Suprapubic skin (tissue), 4 donors: ENCODE results near the gene LY6G6F. TPM values are rescaled to one million over a fixed set of nuclear protein-coding genes. Genes with fewer than 3 reads are reported as not detected.

ENCODE experiments used
- DNase-seq, 2 donors: peaks; one replicate each; pipeline ENCODE4 v3.0.0-alpha.2; 2019; ENCODE audit warnings: low spot score in 2 of 2
- H3K27ac ChIP-seq: fragments of 200-600 bp; sonication (generic); one replicate; pipeline ENCODE4 v1.5.1; 2019
- H3K27me3 ChIP-seq: fragments of 200-600 bp; sonication (generic); one replicate; pipeline ENCODE4 v1.5.1; 2019
- H3K36me3 ChIP-seq: fragments of 200-600 bp; sonication (generic); one replicate; pipeline ENCODE4 v1.5.1; 2019
- H3K4me1 ChIP-seq: fragments of 200-600 bp; sonication (generic); one replicate; pipeline ENCODE4 v1.5.1; 2019
- H3K4me3 ChIP-seq: fragments of 200-600 bp; sonication (generic); one replicate; pipeline ENCODE4 v1.5.1; 2019; ENCODE audit warnings: mild to moderate bottlenecking
- H3K9me3 ChIP-seq: fragments of 200-600 bp; sonication (generic); one replicate; pipeline ENCODE4 v1.5.1; 2019
- EP300 ChIP-seq: sonication (generic); formaldehyde crosslinking; IDR thresholded peaks from one replicate; pipeline ENCODE4 v1.6.1; 2017; ENCODE audit warnings: antibody characterized with exemption
- POLR2A ChIP-seq, 2 donors: fragments of 450-650 bp; IDR thresholded peaks; one replicate each; pipeline ENCODE4 v1.6.1; 2017; ENCODE audit warnings: antibody characterized with exemption in 2 of 2, mild to moderate bottlenecking in 2 of 2, moderate library complexity in 2 of 2
- POLR2AphosphoS5 ChIP-seq, 3 donors: sonication (generic); formaldehyde crosslinking; IDR thresholded peaks; one replicate each; pipeline ENCODE4 v1.6.1; 2017; ENCODE audit warnings: antibody characterized with exemption in 3 of 3
- WGBS: methylation state at CpG from one replicate; pipeline ENCODE4 v1.1.5; 2018; 5-methylcytosine and 5-hydroxymethylcytosine counted together
- total RNA-seq, 4 donors: library from RNA; depleted of rRNA; stranded (reverse); fragments of >200 nt; gene quantifications; one replicate each; pipeline ENCODE4 v1.1.0, GENCODE V29; 2016
- TF ChIP-seq, protein P1 (sequence below), 2 donors: fragments of 200-600 bp in 1 of 2; fragments of 450-650 bp in 1 of 2; sonication (generic) in 1 of 2; IDR thresholded peaks; one replicate each; pipeline ENCODE4 v1.5.1; 2016 to 2019; ENCODE audit warnings: antibody characterized with exemption in 2 of 2, mild to moderate bottlenecking in 1 of 2, moderate library complexity in 1 of 2

LY6G6F gene
- total RNA-seq, 4 donors from 2014 or later: not detected

- Histone ChIP-seq H3K36me3 (peaks cover 40% of the 10 kb centered on the region), H3K4me1 (peaks cover 78% of the 10 kb centered on the region), H3K4me3 (peak overlapping the region; percentile 75), H3K27ac (peak overlapping the region; percentile 89), H3K27me3 (no peaks in the 10 kb centered on the region), H3K9me3 (no peaks in the 10 kb centered on the region)
- TF ChIP-seq, protein P1, sequence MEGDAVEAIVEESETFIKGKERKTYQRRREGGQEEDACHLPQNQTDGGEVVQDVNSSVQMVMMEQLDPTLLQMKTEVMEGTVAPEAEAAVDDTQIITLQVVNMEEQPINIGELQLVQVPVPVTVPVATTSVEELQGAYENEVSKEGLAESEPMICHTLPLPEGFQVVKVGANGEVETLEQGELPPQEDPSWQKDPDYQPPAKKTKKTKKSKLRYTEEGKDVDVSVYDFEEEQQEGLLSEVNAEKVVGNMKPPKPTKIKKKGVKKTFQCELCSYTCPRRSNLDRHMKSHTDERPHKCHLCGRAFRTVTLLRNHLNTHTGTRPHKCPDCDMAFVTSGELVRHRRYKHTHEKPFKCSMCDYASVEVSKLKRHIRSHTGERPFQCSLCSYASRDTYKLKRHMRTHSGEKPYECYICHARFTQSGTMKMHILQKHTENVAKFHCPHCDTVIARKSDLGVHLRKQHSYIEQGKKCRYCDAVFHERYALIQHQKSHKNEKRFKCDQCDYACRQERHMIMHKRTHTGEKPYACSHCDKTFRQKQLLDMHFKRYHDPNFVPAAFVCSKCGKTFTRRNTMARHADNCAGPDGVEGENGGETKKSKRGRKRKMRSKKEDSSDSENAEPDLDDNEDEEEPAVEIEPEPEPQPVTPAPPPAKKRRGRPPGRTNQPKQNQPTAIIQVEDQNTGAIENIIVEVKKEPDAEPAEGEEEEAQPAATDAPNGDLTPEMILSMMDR (IDR thresholded peaks at IDR 0.05): no peak
- TF ChIP-seq POLR2AphosphoS5 (IDR thresholded peaks at IDR 0.05) (no peak), POLR2A (IDR thresholded peaks at IDR 0.05) (no peak), EP300 (no peak)
- WGBS: 77% methylated on average over 4 of the region's 4 CpGs
- DNase-seq: no peak
Measured at GRCh38 chr6:31733734-31734133, 27.1 kb downstream of the LY6G6F start.

- Histone ChIP-seq H3K36me3 (peaks cover 40% of the 10 kb centered on the region), H3K27ac (peak overlapping the region; percentile 89), H3K27me3 (no peaks in the 10 kb centered on the region), H3K4me3 (peak overlapping the region; percentile 75), H3K4me1 (peaks cover 78% of the 10 kb centered on the region), H3K9me3 (no peaks in the 10 kb centered on the region)
- no peak for TF ChIP-seq POLR2A (IDR thresholded peaks at IDR 0.05)
- TF ChIP-seq POLR2AphosphoS5 (IDR thresholded peaks at IDR 0.05): no peak
- TF ChIP-seq, protein P1 (IDR thresholded peaks at IDR 0.05): no peak
- TF ChIP-seq EP300: no peak
- peak in 1 of 2 donors; percentile 77 for DNase-seq
- 8% methylated on average over 2 of the region's 2 CpGs for WGBS
Measured at GRCh38 chr6:31734247-31734820, 27.7 kb downstream of the LY6G6F start.

- Histone ChIP-seq H3K4me3 (peak overlapping the region; percentile 75), H3K4me1 (peaks cover 77% of the 10 kb centered on the region), H3K9me3 (no peaks in the 10 kb centered on the region), H3K27ac (peak overlapping the region; percentile 89), H3K36me3 (peaks cover 40% of the 10 kb centered on the region), H3K27me3 (no peaks in the 10 kb centered on the region)
- no peak for DNase-seq
- 0% methylated on average over 18 of the region's 18 CpGs for WGBS
- peak in 1 of 3 donors; percentile 18 for TF ChIP-seq POLR2AphosphoS5 (IDR thresholded peaks at IDR 0.05)
- no peak for TF ChIP-seq EP300
- peak in 1 of 2 donors; percentile 6 for TF ChIP-seq POLR2A (IDR thresholded peaks at IDR 0.05)
Measured at GRCh38 chr6:31734821-31735406, 28.2 kb downstream of the LY6G6F start.

GRCh38 chr6:31736021-31736767 lies 29.5 kb downstream of the LY6G6F start, which contains the start of gene CLIC1:
Gene CLIC1 (minus strand): TSS chr6:31736530. CDS start chr6:31736300, 230 bp downstream.
- TF ChIP-seq POLR2AphosphoS5 (IDR thresholded peaks at IDR 0.05): peak; percentile 11 to 79 (median 69)
- TF ChIP-seq POLR2A (IDR thresholded peaks at IDR 0.05): peak; percentile 88 to 89
- no peak for TF ChIP-seq EP300
- Histone ChIP-seq H3K9me3 (no peaks in the 10 kb centered on the region), H3K36me3 (peaks cover 31% of the 10 kb centered on the region), H3K27me3 (no peaks in the 10 kb centered on the region), H3K4me3 (peak within 1 kb of the TSS; percentile 75), H3K4me1 (peaks cover 74% of the 10 kb centered on the region), H3K27ac (peak within 1 kb of the TSS; percentile 89)
- DNase-seq: peak; percentile 95
- WGBS: 0% methylated on average over 13 of the region's 24 CpGs

DNA sequence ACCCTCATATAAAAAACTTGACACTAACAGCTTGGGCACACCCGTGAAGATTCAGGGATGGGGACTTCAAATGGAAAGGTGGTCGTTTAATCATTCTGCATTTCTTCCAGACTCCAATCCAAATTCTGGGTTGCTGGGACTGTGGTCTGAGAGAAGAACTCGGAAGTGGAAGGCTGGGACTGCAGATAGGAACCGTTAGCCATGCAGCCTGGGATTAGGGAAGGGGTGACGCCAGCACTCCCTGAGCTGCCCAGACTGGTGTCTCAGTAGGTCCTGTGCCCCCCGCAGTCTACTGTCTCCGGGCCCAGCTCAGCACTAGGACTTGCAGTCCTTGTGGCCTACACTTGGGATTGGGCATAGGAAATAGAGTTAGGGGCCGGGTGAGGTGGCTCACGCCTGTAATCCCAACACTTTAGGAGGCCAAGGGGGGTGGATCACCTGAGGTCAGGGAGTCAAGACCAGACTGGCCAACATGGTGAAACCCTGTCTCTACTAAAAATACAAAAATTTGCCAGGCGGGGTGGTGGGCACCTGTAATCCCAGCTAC lies 30.2 kb downstream of the LY6G6F start:
- no peaks in the 10 kb centered on the region for H3K9me3 ChIP-seq
- WGBS: 35% methylated on average over 10 of the region's 10 CpGs
- H3K36me3 ChIP-seq: peaks cover 24% of the 10 kb centered on the region
- no peak for TF ChIP-seq POLR2A (IDR thresholded peaks at IDR 0.05)
- no peak for TF ChIP-seq POLR2AphosphoS5 (IDR thresholded peaks at IDR 0.05)
- no peak for TF ChIP-seq EP300
- TF ChIP-seq, protein P1 (IDR thresholded peaks at IDR 0.05): no peak
- DNase-seq: no peak
- peak overlapping the region; percentile 75 for H3K4me3 ChIP-seq
- H3K27ac ChIP-seq: peak overlapping the region; percentile 89
- H3K4me1 ChIP-seq: peaks cover 71% of the 10 kb centered on the region
- no peaks in the 10 kb centered on the region for H3K27me3 ChIP-seq
